Right atrium auricular region (tissue), 2 donors: Measurements from ENCODE around the gene NFKBIB. TPM values are rescaled to one million over a fixed set of nuclear protein-coding genes. Genes with fewer than 3 reads are reported as not detected.
A peak's percentile ranks its signal among the peaks of the same experiment; 100 is the strongest.
"Not testable (repeated sequence)": the region's sequence is repeated elsewhere in the genome, so short reads cannot be mapped to it uniquely, and the experiment has no call there.

Source experiments
- DNase-seq: peaks from one replicate; pipeline ENCODE4 v3.0.0-alpha.2; 2019; ENCODE audit warnings: low spot score
- H3K27ac ChIP-seq, 2 donors: fragments of 200-600 bp; sonication (generic); 1 replicate in 1 of 2; 2 replicates in 1 of 2; pipeline ENCODE4 v1.5.1; 2016 to 2019
- H3K27me3 ChIP-seq, 2 donors: fragments of 200-600 bp; sonication (generic); one replicate each; pipeline versions ENCODE4 v1.5.1 to v1.6.0; 2017 to 2019
- H3K36me3 ChIP-seq: fragments of 200-600 bp; sonication (generic); one replicate; pipeline ENCODE4 v1.5.1; 2016
- H3K4me1 ChIP-seq, 2 donors: fragments of 200-600 bp; sonication (generic); one replicate each; pipeline versions ENCODE4 v1.5.1 to v1.6.0; 2017 to 2019
- H3K4me3 ChIP-seq, 2 donors: fragments of 200-600 bp; sonication (generic); 1 replicate in 1 of 2; 2 replicates in 1 of 2; pipeline ENCODE4 v1.5.1; 2017 to 2019; ENCODE audit warnings: mild to moderate bottlenecking in 1 of 2, moderate library complexity in 1 of 2
- H3K9me3 ChIP-seq, 2 donors: fragments of 200-600 bp; sonication (generic); one replicate each; pipeline ENCODE4 v1.5.1; 2019
- CTCF ChIP-seq, 2 donors: fragments of 200-600 bp; sonication (generic); IDR thresholded peaks; one replicate each; pipeline ENCODE4 v1.5.1; 2019; ENCODE audit warnings: antibody characterized with exemption in 2 of 2
- total RNA-seq, 2 donors: library from RNA; depleted of rRNA; stranded (reverse); fragments of >200 nt; gene quantifications; one replicate each; pipeline ENCODE4 v1.1.0, GENCODE V29; 2016

Gene NFKBIB
- total RNA-seq, 2 donors from 2014 or later: 13.3 to 29.2 TPM

GRCh38 chr19:38853214-38853613 lies 46.6 kb upstream of the NFKBIB start:
- peak overlapping the region in 1 of 2 donors; percentile 79 for H3K4me3 ChIP-seq
- H3K27me3 ChIP-seq: no peaks in the 10 kb centered on the region
- DNase-seq: no peak
- H3K27ac ChIP-seq: peak overlapping the region in 1 of 2 donors; percentile 96
- peaks cover 2% of the 10 kb centered on the region for H3K36me3 ChIP-seq
- H3K4me1 ChIP-seq: peaks cover 0 to 26% of the 10 kb centered on the region in 2 donors
- no peaks in the 10 kb centered on the region for H3K9me3 ChIP-seq
- no peak for TF ChIP-seq CTCF (IDR thresholded peaks at IDR 0.05)

GRCh38 chr19:38854961-38855360 lies 44.8 kb upstream of the NFKBIB start:
- H3K27me3 ChIP-seq, H3K36me3 ChIP-seq, H3K4me3 ChIP-seq, H3K27ac ChIP-seq, DNase-seq, H3K9me3 ChIP-seq: not testable (repeated sequence)
- peaks cover 0 to 17% of the 10 kb centered on the region in 2 donors for H3K4me1 ChIP-seq

GRCh38 chr19:38855751-38856150 lies 44.0 kb upstream of the NFKBIB start:
- H3K9me3 ChIP-seq, H3K4me3 ChIP-seq, H3K27me3 ChIP-seq, DNase-seq, H3K27ac ChIP-seq, H3K36me3 ChIP-seq: not testable (repeated sequence)
- H3K4me1 ChIP-seq: peaks cover 0 to 15% of the 10 kb centered on the region in 2 donors

- TF ChIP-seq CTCF (IDR thresholded peaks at IDR 0.05): no peak
- Histone ChIP-seq H3K9me3 (no peaks in the 10 kb centered on the region), H3K4me3 (no peak overlapping the region), H3K4me1 (peaks cover 0 to 8% of the 10 kb centered on the region in 2 donors), H3K36me3 (no peaks in the 10 kb centered on the region), H3K27ac (no peak overlapping the region), H3K27me3 (no peaks in the 10 kb centered on the region)
- DNase-seq: no peak
Observed at GRCh38 chr19:38856813-38857212, 43.0 kb upstream of the NFKBIB start.

GRCh38 chr19:38859631-38860204 lies 40.1 kb upstream of the NFKBIB start:
- not testable (repeated sequence) for H3K27ac ChIP-seq, H3K27me3 ChIP-seq, H3K9me3 ChIP-seq, DNase-seq, H3K4me3 ChIP-seq, H3K36me3 ChIP-seq
- H3K4me1 ChIP-seq: peaks cover 0 to 14% of the 10 kb centered on the region in 2 donors

GRCh38 chr19:38861368-38861767 lies 38.4 kb upstream of the NFKBIB start:
- Histone ChIP-seq H3K4me3 (no peak overlapping the region), H3K9me3 (no peaks in the 10 kb centered on the region), H3K27me3 (no peaks in the 10 kb centered on the region), H3K4me1 (peaks cover 0 to 14% of the 10 kb centered on the region in 2 donors), H3K27ac (no peak overlapping the region), H3K36me3 (no peaks in the 10 kb centered on the region)
- TF ChIP-seq CTCF (IDR thresholded peaks at IDR 0.05): no peak
- no peak for DNase-seq

- no peaks in the 10 kb centered on the region for H3K9me3 ChIP-seq
- no peak for TF ChIP-seq CTCF (IDR thresholded peaks at IDR 0.05)
- no peak for DNase-seq
- no peaks in the 10 kb centered on the region for H3K27me3 ChIP-seq
- no peaks in the 10 kb centered on the region for H3K36me3 ChIP-seq
- H3K27ac ChIP-seq: peak overlapping the region; percentile 16 to 22
- H3K4me1 ChIP-seq: peaks cover 0 to 14% of the 10 kb centered on the region in 2 donors
- no peak overlapping the region for H3K4me3 ChIP-seq
Observed at GRCh38 chr19:38862321-38863059, 37.3 kb upstream of the NFKBIB start.
